HUDEP-2 (cell line): ENCODE measurements around the gene TCAF1.
"Not testable (repeated sequence)": the region's sequence is repeated elsewhere in the genome, so short reads cannot be mapped to it uniquely, and the experiment has no call there.

Experiments
- DNase-seq, 76 experiments: peaks; one replicate each; lab custom pipeline; 2025; ENCODE audit not compliant: unreplicated experiment in 76 of 76; lab: John Stamatoyannopoulos, UW

Gene TCAF1

GRCh38 chr7:143905509-143905908 lies 3.5 kb upstream of the TCAF1 start:
- no peak for DNase-seq

- no peak for DNase-seq
Measured at GRCh38 chr7:143902332-143902899, 440 bp upstream of the TCAF1 start.

- DNase-seq, result peak in 3 of 76 experiments; percentile 27 to 57 (median 49)
Measured at GRCh38 chr7:143901332-143901667, 676 bp downstream of the TCAF1 start.

GRCh38 chr7:143900230-143900766 lies 1.7 kb downstream of the TCAF1 start:
- no peak for DNase-seq

GRCh38 chr7:143898810-143899209 lies 3.2 kb downstream of the TCAF1 start:
- no peak for DNase-seq

GRCh38 chr7:143896667-143897066 lies 5.3 kb downstream of the TCAF1 start:
- no peak for DNase-seq

- peak in 34 of 76 experiments; percentile 0 to 52 (median 24) for DNase-seq
Measured at GRCh38 chr7:143892527-143893300, 9.3 kb downstream of the TCAF1 start.

GRCh38 chr7:143891457-143891856 lies 10.5 kb downstream of the TCAF1 start:
- DNase-seq, result no peak

- DNase-seq, result no peak
Measured at GRCh38 chr7:143890558-143890957, 11.4 kb downstream of the TCAF1 start.

GRCh38 chr7:143889068-143889467 lies 12.9 kb downstream of the TCAF1 start:
- DNase-seq, result no peak

- DNase-seq, result no peak
Measured at GRCh38 chr7:143886826-143887477, 15.0 kb downstream of the TCAF1 start.

- no peak for DNase-seq
Measured at GRCh38 chr7:143885951-143886350, 16.0 kb downstream of the TCAF1 start.

GRCh38 chr7:143884969-143885559 lies 16.9 kb downstream of the TCAF1 start:
- peak in 66 of 76 experiments; percentile 3 to 70 (median 43) for DNase-seq

GRCh38 chr7:143884241-143884968 lies 17.6 kb downstream of the TCAF1 start:
- DNase-seq, result no peak

- DNase-seq, result no peak
Measured at GRCh38 chr7:143882604-143883078, 19.3 kb downstream of the TCAF1 start.

GRCh38 chr7:143882020-143882603 lies 19.9 kb downstream of the TCAF1 start:
- DNase-seq, result no peak

- no peak for DNase-seq
Measured at GRCh38 chr7:143878884-143879283, 23.1 kb downstream of the TCAF1 start.

GRCh38 chr7:143877098-143877497 lies 24.9 kb downstream of the TCAF1 start:
- no peak for DNase-seq

GRCh38 chr7:143876218-143876617 lies 25.8 kb downstream of the TCAF1 start:
- DNase-seq, result no peak

- not testable (repeated sequence) for DNase-seq
Measured at GRCh38 chr7:143873242-143873641, 28.7 kb downstream of the TCAF1 start.
